Measurements from ENCODE around the gene ERBIN. TPM values are rescaled to one million over a fixed set of nuclear protein-coding genes. Genes with fewer than 3 reads are reported as not detected.

ERBIN gene
- total RNA-seq, 1 donor from 2014 or later: 91.9 TPM

GRCh38 chr5:65992630-65993029, 66.3 kb downstream of the ERBIN start:
- Histone ChIP-seq H3K27me3 (ENCODE audit: control insufficient read depth in 3 of 3, insufficient read depth in 3 of 3, low read length in 3 of 3) (no peaks in the 10 kb centered on the region), H3K4me3 (ENCODE audit: low read length in 3 of 3) (no peak overlapping the region), H3K4me1 (ENCODE audit: control insufficient read depth in 3 of 3, insufficient read depth in 3 of 3, low read length in 3 of 3) (no peaks in the 10 kb centered on the region), H3K9me3 (ENCODE audit: control insufficient read depth in 3 of 3, low read length in 3 of 3) (no peaks in the 10 kb centered on the region), H3K36me3 (ENCODE audit: control insufficient read depth in 3 of 3, insufficient read depth in 3 of 3, low read length in 3 of 3) (peaks cover 0 to 4% (median 0%) of the 10 kb centered on the region in 3 donors), H3K27ac (ENCODE audit: low read depth, low read length) (no peak overlapping the region), H3K9ac (ENCODE audit: low read depth in 1 of 3, low read length in 3 of 3) (no peak overlapping the region)

GRCh38 chr5:65994117-65994786, 67.9 kb downstream of the ERBIN start:
- H3K4me1 ChIP-seq (ENCODE audit: control insufficient read depth in 3 of 3, insufficient read depth in 3 of 3, low read length in 3 of 3): no peaks in the 10 kb centered on the region
- no peak overlapping the region for H3K4me3 ChIP-seq (ENCODE audit: low read length in 3 of 3)
- no peak overlapping the region for H3K9ac ChIP-seq (ENCODE audit: low read depth in 1 of 3, low read length in 3 of 3)
- H3K36me3 ChIP-seq (ENCODE audit: control insufficient read depth in 3 of 3, insufficient read depth in 3 of 3, low read length in 3 of 3): peaks cover 0 to 4% (median 0%) of the 10 kb centered on the region in 3 donors
- H3K9me3 ChIP-seq (ENCODE audit: control insufficient read depth in 3 of 3, low read length in 3 of 3): no peaks in the 10 kb centered on the region
- H3K27me3 ChIP-seq (ENCODE audit: control insufficient read depth in 3 of 3, insufficient read depth in 3 of 3, low read length in 3 of 3): no peaks in the 10 kb centered on the region
- H3K27ac ChIP-seq (ENCODE audit: low read depth, low read length): no peak overlapping the region

DNA sequence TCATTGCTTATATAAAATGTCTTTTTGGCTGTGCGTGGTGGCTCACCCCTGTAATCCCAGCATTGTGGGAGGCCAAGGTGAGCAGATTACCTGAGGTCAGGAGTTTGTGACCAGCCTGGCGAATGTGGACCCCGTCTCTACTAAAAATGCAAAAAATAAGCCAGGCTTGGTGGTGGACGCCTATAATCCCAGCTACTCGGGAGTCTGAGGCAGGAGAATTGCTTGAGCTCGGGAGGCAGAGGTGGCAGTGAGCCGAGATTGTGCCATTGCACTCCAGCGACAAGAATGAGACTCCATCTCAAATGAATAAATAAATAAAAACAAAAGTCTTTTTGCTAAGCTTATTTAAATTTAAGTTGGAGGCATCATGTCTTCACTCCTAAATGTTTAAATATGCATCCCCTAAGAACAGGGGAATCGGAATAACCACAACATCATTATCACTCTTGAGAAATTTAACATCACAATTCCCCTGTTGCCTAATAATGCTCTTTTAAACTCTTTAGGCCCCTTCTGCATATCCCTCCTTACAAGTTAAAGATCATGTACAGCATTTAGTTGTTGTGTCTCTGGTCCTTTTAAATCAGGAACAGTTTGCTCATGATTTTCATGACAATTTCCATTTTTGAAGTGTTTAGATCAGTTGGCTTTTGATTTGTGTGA, 72.8 kb downstream of the ERBIN start:
- Histone ChIP-seq H3K9ac (ENCODE audit: low read depth in 1 of 3, low read length in 3 of 3) (no peak overlapping the region), H3K36me3 (ENCODE audit: control insufficient read depth in 3 of 3, insufficient read depth in 3 of 3, low read length in 3 of 3) (peaks cover 0 to 4% (median 0%) of the 10 kb centered on the region in 3 donors), H3K4me1 (ENCODE audit: control insufficient read depth in 3 of 3, insufficient read depth in 3 of 3, low read length in 3 of 3) (no peaks in the 10 kb centered on the region), H3K27me3 (ENCODE audit: control insufficient read depth in 3 of 3, insufficient read depth in 3 of 3, low read length in 3 of 3) (no peaks in the 10 kb centered on the region), H3K9me3 (ENCODE audit: control insufficient read depth in 3 of 3, low read length in 3 of 3) (no peaks in the 10 kb centered on the region), H3K27ac (ENCODE audit: low read depth, low read length) (no peak overlapping the region), H3K4me3 (ENCODE audit: low read length in 3 of 3) (no peak overlapping the region)

DNA sequence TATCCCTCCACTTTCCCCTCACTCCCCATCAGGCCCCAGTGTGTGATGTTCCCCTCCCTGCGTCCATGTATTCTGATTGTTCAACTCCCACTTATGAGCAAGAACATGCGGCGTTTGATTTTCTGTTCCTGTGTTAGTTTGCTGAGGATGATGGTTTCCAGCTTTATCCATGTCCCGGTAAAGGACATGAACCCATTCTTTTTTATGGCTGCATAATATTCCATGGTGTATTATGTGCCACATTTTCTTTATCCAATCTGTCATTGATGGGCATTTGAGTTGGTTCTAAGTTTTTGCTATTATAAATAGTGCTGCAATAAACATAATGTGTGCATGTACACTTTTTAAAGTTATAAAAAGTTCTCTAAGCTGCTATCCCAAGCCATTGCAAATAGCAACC, 75.6 kb downstream of the ERBIN start:
- Histone ChIP-seq H3K4me3 (ENCODE audit: low read length in 3 of 3) (no peak overlapping the region), H3K9ac (ENCODE audit: low read depth in 1 of 3, low read length in 3 of 3) (no peak overlapping the region), H3K36me3 (ENCODE audit: control insufficient read depth in 3 of 3, insufficient read depth in 3 of 3, low read length in 3 of 3) (no peaks in the 10 kb centered on the region), H3K9me3 (ENCODE audit: control insufficient read depth in 3 of 3, low read length in 3 of 3) (no peaks in the 10 kb centered on the region), H3K4me1 (ENCODE audit: control insufficient read depth in 3 of 3, insufficient read depth in 3 of 3, low read length in 3 of 3) (no peaks in the 10 kb centered on the region), H3K27ac (ENCODE audit: low read depth, low read length) (no peak overlapping the region), H3K27me3 (ENCODE audit: control insufficient read depth in 3 of 3, insufficient read depth in 3 of 3, low read length in 3 of 3) (no peaks in the 10 kb centered on the region)

GRCh38 chr5:66002415-66002814, 76.0 kb downstream of the ERBIN start:
- Histone ChIP-seq H3K9ac (ENCODE audit: low read depth in 1 of 3, low read length in 3 of 3) (no peak overlapping the region), H3K9me3 (ENCODE audit: control insufficient read depth in 3 of 3, low read length in 3 of 3) (no peaks in the 10 kb centered on the region), H3K36me3 (ENCODE audit: control insufficient read depth in 3 of 3, insufficient read depth in 3 of 3, low read length in 3 of 3) (no peaks in the 10 kb centered on the region), H3K4me3 (ENCODE audit: low read length in 3 of 3) (no peak overlapping the region), H3K4me1 (ENCODE audit: control insufficient read depth in 3 of 3, insufficient read depth in 3 of 3, low read length in 3 of 3) (no peaks in the 10 kb centered on the region), H3K27me3 (ENCODE audit: control insufficient read depth in 3 of 3, insufficient read depth in 3 of 3, low read length in 3 of 3) (no peaks in the 10 kb centered on the region), H3K27ac (ENCODE audit: low read depth, low read length) (no peak overlapping the region)

DNA sequence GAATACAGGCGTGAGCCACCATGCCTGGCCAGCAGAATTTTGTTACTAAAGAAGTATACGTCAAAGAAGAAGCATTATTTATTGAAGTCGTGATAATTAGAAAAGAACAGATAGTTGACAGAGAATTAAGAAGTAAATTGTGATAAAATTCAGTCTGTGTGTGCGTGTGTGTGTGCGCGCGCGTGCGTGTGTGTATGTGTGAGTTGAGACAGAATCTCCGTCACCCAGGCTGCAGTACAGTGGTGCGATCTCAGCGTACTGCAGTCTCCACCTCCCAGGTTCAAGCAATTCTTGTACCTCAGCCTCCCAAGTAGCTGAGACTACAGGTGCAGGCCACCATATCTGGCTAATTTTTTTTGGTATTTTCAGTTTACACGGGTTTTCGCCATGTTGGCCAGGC, 77.8 kb downstream of the ERBIN start:
- Histone ChIP-seq H3K27me3 (ENCODE audit: control insufficient read depth in 3 of 3, insufficient read depth in 3 of 3, low read length in 3 of 3) (no peaks in the 10 kb centered on the region), H3K36me3 (ENCODE audit: control insufficient read depth in 3 of 3, insufficient read depth in 3 of 3, low read length in 3 of 3) (no peaks in the 10 kb centered on the region), H3K4me1 (ENCODE audit: control insufficient read depth in 3 of 3, insufficient read depth in 3 of 3, low read length in 3 of 3) (no peaks in the 10 kb centered on the region)

DNA sequence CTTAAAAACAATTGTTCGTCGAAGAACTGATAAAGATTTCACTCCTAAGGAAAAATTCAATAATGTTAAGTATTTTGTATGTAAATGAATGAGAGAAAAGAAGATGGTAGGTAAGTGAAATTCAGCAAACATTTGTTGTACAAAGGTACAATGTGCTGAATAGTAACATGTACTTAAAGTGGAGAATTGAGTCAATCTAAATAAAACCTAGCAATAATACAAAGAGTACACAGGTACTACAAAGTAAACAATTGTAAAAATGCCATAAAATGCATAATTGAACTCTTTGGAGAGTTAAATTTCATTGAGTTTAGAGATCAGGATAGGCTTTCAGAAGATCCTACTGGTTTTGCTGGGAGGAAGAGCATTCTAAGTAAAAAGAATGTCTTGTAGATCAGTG, 82.9 kb downstream of the ERBIN start:
- H3K36me3 ChIP-seq (ENCODE audit: control insufficient read depth in 3 of 3, insufficient read depth in 3 of 3, low read length in 3 of 3): no peaks in the 10 kb centered on the region
- H3K4me1 ChIP-seq (ENCODE audit: control insufficient read depth in 3 of 3, insufficient read depth in 3 of 3, low read length in 3 of 3): no peaks in the 10 kb centered on the region
- H3K9me3 ChIP-seq (ENCODE audit: control insufficient read depth in 3 of 3, low read length in 3 of 3): no peaks in the 10 kb centered on the region
- no peak overlapping the region for H3K9ac ChIP-seq (ENCODE audit: low read depth in 1 of 3, low read length in 3 of 3)
- no peaks in the 10 kb centered on the region for H3K27me3 ChIP-seq (ENCODE audit: control insufficient read depth in 3 of 3, insufficient read depth in 3 of 3, low read length in 3 of 3)
- no peak overlapping the region for H3K27ac ChIP-seq (ENCODE audit: low read depth, low read length)
- no peak overlapping the region for H3K4me3 ChIP-seq (ENCODE audit: low read length in 3 of 3)

More for the DNA sequence above, 77.8 kb downstream of the ERBIN start:
- Histone ChIP-seq H3K27ac (ENCODE audit: low read depth, low read length) (no peak overlapping the region), H3K9me3 (ENCODE audit: control insufficient read depth in 3 of 3, low read length in 3 of 3) (no peaks in the 10 kb centered on the region), H3K4me3 (ENCODE audit: low read length in 3 of 3) (no peak overlapping the region), H3K9ac (ENCODE audit: low read depth in 1 of 3, low read length in 3 of 3) (no peak overlapping the region)

DNA sequence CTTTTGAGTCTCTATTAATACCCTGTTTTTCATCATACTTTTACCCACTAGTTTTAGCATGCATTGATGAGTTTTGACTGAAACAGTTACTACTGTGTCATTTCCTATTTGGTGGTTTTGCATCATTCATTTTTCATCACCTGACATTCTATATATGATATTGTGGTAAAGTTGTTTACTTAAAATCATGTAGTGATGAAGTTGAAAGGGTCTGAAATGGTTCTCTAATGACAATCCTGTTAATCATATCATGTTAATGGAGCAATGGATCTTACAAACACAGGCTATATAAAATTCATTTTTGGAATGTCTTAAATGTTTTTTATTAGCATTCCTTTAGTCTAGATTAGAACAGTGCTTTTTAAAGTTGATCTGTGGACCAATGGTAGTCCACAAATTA, 84.1 kb downstream of the ERBIN start:
- H3K9me3 ChIP-seq (ENCODE audit: control insufficient read depth in 3 of 3, low read length in 3 of 3): no peaks in the 10 kb centered on the region
- H3K4me1 ChIP-seq (ENCODE audit: control insufficient read depth in 3 of 3, insufficient read depth in 3 of 3, low read length in 3 of 3): no peaks in the 10 kb centered on the region
- no peaks in the 10 kb centered on the region for H3K27me3 ChIP-seq (ENCODE audit: control insufficient read depth in 3 of 3, insufficient read depth in 3 of 3, low read length in 3 of 3)
- H3K9ac ChIP-seq (ENCODE audit: low read depth in 1 of 3, low read length in 3 of 3): no peak overlapping the region
- H3K4me3 ChIP-seq (ENCODE audit: low read length in 3 of 3): no peak overlapping the region
- no peak overlapping the region for H3K27ac ChIP-seq (ENCODE audit: low read depth, low read length)
- H3K36me3 ChIP-seq (ENCODE audit: control insufficient read depth in 3 of 3, insufficient read depth in 3 of 3, low read length in 3 of 3): peaks cover 0 to 6% (median 1%) of the 10 kb centered on the region in 3 donors

GRCh38 chr5:66012271-66012670, 85.9 kb downstream of the ERBIN start:
- Histone ChIP-seq H3K27me3 (ENCODE audit: control insufficient read depth in 3 of 3, insufficient read depth in 3 of 3, low read length in 3 of 3) (no peaks in the 10 kb centered on the region), H3K4me1 (ENCODE audit: control insufficient read depth in 3 of 3, insufficient read depth in 3 of 3, low read length in 3 of 3) (no peaks in the 10 kb centered on the region), H3K9me3 (ENCODE audit: control insufficient read depth in 3 of 3, low read length in 3 of 3) (no peaks in the 10 kb centered on the region), H3K4me3 (ENCODE audit: low read length in 3 of 3) (no peak overlapping the region), H3K9ac (ENCODE audit: low read depth in 1 of 3, low read length in 3 of 3) (no peak overlapping the region), H3K27ac (ENCODE audit: low read depth, low read length) (no peak overlapping the region), H3K36me3 (ENCODE audit: control insufficient read depth in 3 of 3, insufficient read depth in 3 of 3, low read length in 3 of 3) (peaks cover 0 to 6% (median 5%) of the 10 kb centered on the region in 3 donors)

DNA sequence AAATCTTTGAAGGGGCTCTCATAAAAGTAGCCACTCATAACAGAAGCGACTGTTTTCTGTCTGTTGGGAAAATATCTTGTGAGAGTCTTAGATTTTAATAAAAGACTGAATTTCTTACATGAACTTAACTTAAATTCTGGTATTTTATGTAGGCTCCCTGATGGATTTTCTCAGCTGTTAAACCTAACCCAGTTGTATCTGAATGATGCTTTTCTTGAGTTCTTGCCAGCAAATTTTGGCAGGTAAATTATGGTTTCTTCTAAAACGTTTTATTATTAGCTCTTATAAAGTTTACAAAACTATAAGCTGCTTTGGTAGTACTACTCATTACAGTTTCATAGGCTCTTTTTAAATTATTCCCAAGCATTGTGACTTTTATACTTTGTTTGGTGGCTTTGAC, 87.0 kb downstream of the ERBIN start:
- Histone ChIP-seq H3K9me3 (ENCODE audit: control insufficient read depth in 3 of 3, low read length in 3 of 3) (no peaks in the 10 kb centered on the region), H3K4me3 (ENCODE audit: low read length in 3 of 3) (no peak overlapping the region), H3K4me1 (ENCODE audit: control insufficient read depth in 3 of 3, insufficient read depth in 3 of 3, low read length in 3 of 3) (no peaks in the 10 kb centered on the region), H3K36me3 (ENCODE audit: control insufficient read depth in 3 of 3, insufficient read depth in 3 of 3, low read length in 3 of 3) (peaks cover 0 to 6% (median 5%) of the 10 kb centered on the region in 3 donors), H3K9ac (ENCODE audit: low read depth in 1 of 3, low read length in 3 of 3) (no peak overlapping the region), H3K27ac (ENCODE audit: low read depth, low read length) (no peak overlapping the region), H3K27me3 (ENCODE audit: control insufficient read depth in 3 of 3, insufficient read depth in 3 of 3, low read length in 3 of 3) (no peaks in the 10 kb centered on the region)
